Measurements from ENCODE around the gene PRR36.

PRR36 gene

GRCh38 chr19:7820588-7820987 is 53.6 kb downstream of the PRR36 start:
- no peak for DNase-seq (ENCODE audit: low read depth in 1 of 2, low spot score in 1 of 2)

- no peak for DNase-seq (ENCODE audit: low read depth in 1 of 2, low spot score in 1 of 2)
Observed at GRCh38 chr19:7819337-7819736, 54.9 kb downstream of the PRR36 start.

GRCh38 chr19:7818806-7819205 is 55.4 kb downstream of the PRR36 start:
- no peak for DNase-seq (ENCODE audit: low read depth in 1 of 2, low spot score in 1 of 2)

All from activated T-helper 1 cell treated with anti-CD3 and anti-CD28 coated beads, Interleukin-2, amount 50 U/mL, for 16 hours (primary cell).